Adrenal gland (tissue), 12 donors: Measurements from ENCODE around the gene PCDHGA8. TPM values are rescaled to one million over a fixed set of nuclear protein-coding genes. Genes with fewer than 3 reads are reported as not detected.
"Not testable (repeated sequence)": the region's sequence is repeated elsewhere in the genome, so short reads cannot be mapped to it uniquely, and the experiment has no call there.

Source experiments
- DNase-seq, 7 donors: peaks; one replicate each; pipeline ENCODE4 v3.0.0-alpha.2; 2019 to 2020
- H3K27ac ChIP-seq, 5 donors: fragments of 200-600 bp; sonication (generic) in 4 of 5; 1 replicate in 3 of 5; 2 replicates in 2 of 5; pipeline versions ENCODE4 v1.5.1 to v1.8.0; 2016 to 2020; ENCODE audit warnings: mild to moderate bottlenecking in 1 of 5
- H3K27me3 ChIP-seq: fragments of 200-600 bp; 2 replicates; pipeline ENCODE4 v1.8.0; 2021
- H3K36me3 ChIP-seq, 2 donors: fragments of 200-600 bp; replicated peaks in 1 of 2; 1 replicate in 1 of 2; 2 replicates in 1 of 2; pipeline versions ENCODE4 v1.5.1 to v1.8.0; 2018 to 2022
- H3K4me1 ChIP-seq, 2 donors: fragments of 200-600 bp; replicated peaks in 1 of 2; 1 replicate in 1 of 2; 2 replicates in 1 of 2; pipeline versions ENCODE4 v1.5.1 to v1.8.0; 2018 to 2021
- H3K4me3 ChIP-seq, 4 donors: fragments of 200-600 bp; sonication (generic) in 3 of 4; one replicate each; pipeline ENCODE4 v1.5.1; 2016 to 2018
- H3K9me3 ChIP-seq, 3 donors: fragments of 200-600 bp; sonication (generic) in 1 of 3; replicated peaks in 1 of 3; 1 replicate in 2 of 3; 2 replicates in 1 of 3; pipeline versions ENCODE4 v1.5.1 to v1.8.0; 2016 to 2021
- POLR2A ChIP-seq, 2 donors: fragments of 450-650 bp; IDR thresholded peaks; one replicate each; pipeline ENCODE4 v1.6.1; 2017; ENCODE audit warnings: antibody characterized with exemption in 2 of 2, mild to moderate bottlenecking in 2 of 2, moderate library complexity in 1 of 2
- WGBS, 4 donors: extraction: QIAGEN DNeasy Blood & Tissue Kit in 2 of 4; methylation state at CpG; one replicate each; pipeline versions ENCODE4 v1.1.5 to v1.1.7; 2013 to 2017; 5-methylcytosine and 5-hydroxymethylcytosine counted together
- intact Hi-C, 2 donors: fragments of 100-400 bp; cut with DNase I; formaldehyde crosslinking; loops; one replicate each; pipeline versions ENCODE4 v1.14.1 to v1.15.0; 2022 to 2023
- polyA plus RNA-seq, 3 donors: library from polyadenylated mRNA; stranded (reverse); fragments of 200-250 nt in 2 of 3; fragments of 350-450 nt in 1 of 3; fragmentation: Illumina TruSeq in 1 of 3; extraction: RNeasy Lipid Tissue Mini Kit (QIAGEN cat#74804) in 1 of 3; gene quantifications; one replicate each; pipeline ENCODE4 v1.2.3, GENCODE V29; 2013 to 2014
- total RNA-seq, 9 donors: library from RNA; depleted of rRNA in 4 of 9; stranded (reverse); fragments of >200 nt in 4 of 9; fragments of 120-200 nt in 1 of 9; fragmentation: NEBNext Ultra II Directional in 1 of 9; extraction: Animal tissue kit (Norgen Biotek cat#: 25700) in 1 of 9; gene quantifications; one replicate each; pipeline versions ENCODE4 v1.1.0 to v1.2.4, GENCODE V29; 2013 to 2023
- TF ChIP-seq, protein P1 (sequence below), 6 experiments: fragments of 450-650 bp in 4 of 6; fragments of 200-600 bp in 2 of 6; sonication (generic) in 1 of 6; IDR thresholded peaks; 1 replicate in 5 of 6; 2 replicates in 1 of 6; pipeline versions ENCODE4 v1.5.1 to v1.8.0; 2016 to 2021; ENCODE audit warnings: antibody characterized with exemption in 6 of 6, mild to moderate bottlenecking in 2 of 6, moderate library complexity in 1 of 6
- donor health status: healthy with polysubstance abuse.
- donor health status: Bipolar disorder and iron deficiency.
- donor health status: DM: yes; HTN: yes; CAD: no.
- donor health status: DM: no; HTN: no; CAD: no.
- donor health status: DM: no; HTN: no; CAD: no.
- donor health status: DM: yes; HTN: yes; CAD: no.

The PCDHGA8 gene
- total and polyA plus RNA-seq, 12 donors: 0.06 to 4.0 (median 0.82) TPM

DNA sequence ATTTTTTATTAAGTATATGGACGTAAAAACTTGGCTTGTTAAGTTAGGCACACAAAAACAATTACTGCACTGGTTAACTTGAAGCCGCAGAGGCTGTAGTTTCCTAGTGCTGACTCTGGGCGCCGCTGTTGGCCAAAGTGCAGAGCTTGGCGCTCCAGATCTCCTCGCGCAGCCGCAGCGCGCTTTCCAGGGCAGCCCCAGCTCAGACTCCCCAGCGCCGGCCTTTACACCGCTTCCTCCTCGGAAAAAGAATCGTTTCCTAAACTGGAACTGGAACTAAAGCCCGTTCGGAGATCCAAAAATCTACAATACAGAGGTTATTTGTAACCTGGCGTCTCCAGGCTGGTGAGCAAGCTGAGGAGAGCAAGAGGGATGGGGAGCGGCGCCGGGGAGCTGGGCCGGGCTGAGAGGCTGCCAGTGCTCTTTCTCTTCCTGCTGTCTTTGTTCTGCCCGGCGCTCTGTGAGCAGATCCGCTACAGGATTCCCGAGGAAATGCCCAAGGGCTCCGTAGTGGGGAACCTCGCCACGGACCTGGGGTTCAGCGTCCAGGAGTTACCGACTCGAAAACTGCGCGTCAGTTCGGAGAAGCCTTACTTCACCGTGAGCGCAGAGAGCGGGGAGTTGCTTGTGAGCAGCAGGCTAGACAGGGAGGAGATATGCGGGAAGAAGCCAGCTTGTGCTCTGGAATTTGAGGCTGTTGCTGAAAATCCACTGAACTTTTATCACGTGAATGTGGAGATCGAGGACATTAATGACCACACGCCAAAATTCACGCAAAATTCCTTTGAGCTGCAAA, 5.5 kb downstream of the PCDHGA8 start, which contains the start of gene PCDHGB5:
TSS of gene PCDHGB5 (plus strand) at position 192 of the 796 bp plus-strand sequence. CDS start at position 373, 181 bp downstream.
- intact Hi-C loops, H3K4me1 ChIP-seq, H3K27me3 ChIP-seq, H3K27ac ChIP-seq, H3K36me3 ChIP-seq: not testable (repeated sequence)
- H3K9me3 ChIP-seq: peaks cover 5 to 40% (median 8%) of the 10 kb centered on the region in 3 donors
- 2 to 10% (median 7%) methylated on average over 7 to 24 of the region's 43 CpGs for WGBS, 4 donors
- TF ChIP-seq, protein P1, sequence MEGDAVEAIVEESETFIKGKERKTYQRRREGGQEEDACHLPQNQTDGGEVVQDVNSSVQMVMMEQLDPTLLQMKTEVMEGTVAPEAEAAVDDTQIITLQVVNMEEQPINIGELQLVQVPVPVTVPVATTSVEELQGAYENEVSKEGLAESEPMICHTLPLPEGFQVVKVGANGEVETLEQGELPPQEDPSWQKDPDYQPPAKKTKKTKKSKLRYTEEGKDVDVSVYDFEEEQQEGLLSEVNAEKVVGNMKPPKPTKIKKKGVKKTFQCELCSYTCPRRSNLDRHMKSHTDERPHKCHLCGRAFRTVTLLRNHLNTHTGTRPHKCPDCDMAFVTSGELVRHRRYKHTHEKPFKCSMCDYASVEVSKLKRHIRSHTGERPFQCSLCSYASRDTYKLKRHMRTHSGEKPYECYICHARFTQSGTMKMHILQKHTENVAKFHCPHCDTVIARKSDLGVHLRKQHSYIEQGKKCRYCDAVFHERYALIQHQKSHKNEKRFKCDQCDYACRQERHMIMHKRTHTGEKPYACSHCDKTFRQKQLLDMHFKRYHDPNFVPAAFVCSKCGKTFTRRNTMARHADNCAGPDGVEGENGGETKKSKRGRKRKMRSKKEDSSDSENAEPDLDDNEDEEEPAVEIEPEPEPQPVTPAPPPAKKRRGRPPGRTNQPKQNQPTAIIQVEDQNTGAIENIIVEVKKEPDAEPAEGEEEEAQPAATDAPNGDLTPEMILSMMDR (IDR thresholded peaks at IDR 0.05): peak in 5 of 6 experiments; percentile 23 to 46 (median 30)
- DNase-seq: peak in 3 of 7 donors; percentile 24 to 45 (median 32)
- H3K4me3 ChIP-seq: peak within 1 kb of the TSS in 1 of 4 donors; percentile 30

DNA sequence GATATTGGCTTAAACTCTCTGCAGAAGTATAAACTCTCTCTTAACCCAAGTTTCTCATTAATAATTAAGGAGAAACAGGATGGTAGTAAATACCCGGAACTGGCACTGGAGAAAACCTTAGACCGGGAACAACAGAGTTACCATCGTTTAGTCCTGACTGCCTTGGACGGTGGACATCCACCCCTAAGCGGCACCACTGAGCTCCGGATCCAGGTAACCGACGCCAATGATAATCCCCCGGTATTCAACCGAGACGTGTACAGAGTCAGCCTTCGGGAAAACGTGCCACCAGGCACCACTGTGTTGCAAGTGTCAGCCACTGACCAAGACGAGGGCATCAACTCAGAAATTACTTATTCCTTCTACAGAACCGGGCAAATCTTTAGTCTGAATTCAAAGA, 6.2 kb downstream of the PCDHGA8 start:
- TF ChIP-seq POLR2A (IDR thresholded peaks at IDR 0.05): no peak
- TF ChIP-seq, protein P1 (IDR thresholded peaks at IDR 0.05): no peak
- H3K4me1 ChIP-seq: no peaks in the 10 kb centered on the region
- H3K4me3 ChIP-seq: no peak overlapping the region
- intact Hi-C loops: no loop called here
- no peak for DNase-seq
- 19 to 44% (median 23%) methylated on average over 9 to 15 of the region's 15 CpGs for WGBS, 4 donors
- peaks cover 5 to 42% (median 8%) of the 10 kb centered on the region in 3 donors for H3K9me3 ChIP-seq
- no peaks in the 10 kb centered on the region for H3K36me3 ChIP-seq
- H3K27ac ChIP-seq: no peak overlapping the region
- no peaks in the 10 kb centered on the region for H3K27me3 ChIP-seq

DNA sequence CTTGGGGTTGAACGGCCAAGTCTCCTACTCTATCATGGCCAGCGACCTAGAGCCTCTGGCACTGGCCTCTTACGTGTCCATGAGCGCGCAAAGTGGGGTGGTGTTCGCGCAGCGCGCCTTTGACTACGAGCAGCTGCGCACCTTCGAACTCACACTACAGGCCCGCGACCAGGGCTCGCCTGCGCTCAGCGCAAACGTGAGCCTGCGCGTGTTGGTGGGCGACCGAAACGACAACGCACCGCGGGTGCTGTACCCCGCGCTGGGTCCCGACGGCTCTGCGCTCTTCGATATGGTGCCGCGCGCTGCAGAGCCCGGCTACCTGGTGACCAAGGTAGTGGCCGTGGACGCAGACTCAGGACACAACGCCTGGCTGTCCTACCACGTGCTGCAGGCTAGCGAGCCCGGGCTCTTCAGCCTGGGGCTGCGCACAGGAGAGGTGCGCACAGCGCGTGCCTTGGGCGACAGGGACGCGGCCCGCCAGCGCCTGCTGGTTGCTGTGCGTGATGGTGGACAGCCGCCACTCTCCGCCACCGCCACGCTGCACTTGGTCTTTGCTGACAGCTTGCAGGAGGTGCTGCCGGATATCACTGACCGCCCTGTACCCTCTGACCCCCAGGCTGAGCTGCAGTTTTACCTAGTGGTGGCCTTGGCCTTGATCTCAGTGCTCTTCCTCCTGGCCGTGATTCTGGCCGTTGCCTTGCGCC, 7.3 kb downstream of the PCDHGA8 start:
- intact Hi-C loops: no loop called here
- TF ChIP-seq POLR2A (IDR thresholded peaks at IDR 0.05): no peak
- TF ChIP-seq, protein P1 (IDR thresholded peaks at IDR 0.05): no peak
- no peaks in the 10 kb centered on the region for H3K36me3 ChIP-seq
- peaks cover 5 to 44% (median 8%) of the 10 kb centered on the region in 3 donors for H3K9me3 ChIP-seq
- no peak overlapping the region for H3K27ac ChIP-seq
- no peak overlapping the region for H3K4me3 ChIP-seq
- H3K4me1 ChIP-seq: no peaks in the 10 kb centered on the region
- WGBS, 4 donors: 19 to 24% (median 21%) methylated on average over 3 to 61 of the region's 61 CpGs
- no peak for DNase-seq
- no peaks in the 10 kb centered on the region for H3K27me3 ChIP-seq

DNA sequence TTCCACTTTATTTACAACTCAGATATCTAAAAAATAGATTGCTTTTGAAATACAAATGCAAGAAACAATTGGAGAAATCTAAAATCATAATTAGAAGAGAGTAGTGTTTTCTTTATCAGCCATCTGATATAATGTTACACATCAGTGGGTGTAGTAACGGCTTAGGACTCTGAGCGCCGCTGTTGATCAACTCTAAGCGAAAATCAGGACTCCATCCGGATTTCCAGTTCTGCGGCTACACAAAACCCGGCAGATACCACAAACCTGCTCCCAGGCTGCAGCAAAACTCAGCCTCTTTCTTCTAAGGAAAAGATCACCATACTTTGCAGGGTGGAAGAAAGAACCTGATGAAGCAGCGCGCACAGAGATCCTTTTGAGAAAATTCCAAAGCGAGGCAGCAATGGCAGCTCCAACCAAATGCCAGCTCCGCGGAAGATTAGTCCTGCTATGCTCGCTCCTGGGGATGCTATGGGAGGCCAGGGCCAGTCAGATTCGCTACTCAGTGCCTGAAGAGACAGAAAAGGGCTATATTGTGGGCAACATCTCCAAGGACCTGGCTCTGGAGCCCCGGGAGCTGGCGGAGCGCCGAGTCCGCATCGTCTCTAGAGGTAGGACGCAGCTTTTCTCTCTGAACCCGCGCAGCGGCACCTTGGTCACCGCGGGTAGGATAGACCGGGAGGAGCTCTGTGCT, 10.3 kb downstream of the PCDHGA8 start, which contains the start of gene PCDHGA9:
TSS of gene PCDHGA9 (plus strand) at position 226 of the 691 bp plus-strand sequence. CDS start at position 401, 175 bp downstream.
- DNase-seq: peak in 2 of 7 donors; percentile 34 to 42
- Histone ChIP-seq H3K4me1 (no peaks in the 10 kb centered on the region), H3K9me3 (peaks cover 0 to 64% (median 8%) of the 10 kb centered on the region in 3 donors), H3K27me3 (no peaks in the 10 kb centered on the region), H3K4me3 (peak within 1 kb of the TSS in 1 of 4 donors; percentile 41), H3K36me3 (no peaks in the 10 kb centered on the region), H3K27ac (no peak within 1 kb of the TSS)
- TF ChIP-seq POLR2A (IDR thresholded peaks at IDR 0.05): no peak
- TF ChIP-seq, protein P1 (IDR thresholded peaks at IDR 0.05): peak in 3 of 6 experiments; percentile 32 to 37 (median 34)
- 10 to 14% (median 11%) methylated on average over 10 to 27 of the region's 27 CpGs for WGBS, 4 donors
- intact Hi-C loops: no loop called here
